HEK293 (cell line): ENCODE results near the gene ASPDH.

Experiments
- CTCF ChIP-seq: fragments of 450-650 bp; formaldehyde crosslinking; IDR thresholded peaks from 2 replicates; pipeline ENCODE4 v1.5.1; 2016; ENCODE audit warnings: missing biosample characterization, missing genetic modification characterization
- MEIS1 ChIP-seq: sonication (generic); formaldehyde crosslinking; IDR thresholded peaks from 2 replicates; pipeline ENCODE4 v1.8.1; 2022; ENCODE audit warnings: missing genetic modification reagents, mild to moderate bottlenecking, borderline replicate concordance
- PATZ1 ChIP-seq: fragments of 450-650 bp; formaldehyde crosslinking; IDR thresholded peaks from 2 replicates; pipeline ENCODE4 v1.5.1; 2016; ENCODE audit warnings: missing biosample characterization, missing genetic modification characterization
- ZNF146 ChIP-seq: fragments of 450-650 bp; formaldehyde crosslinking; IDR thresholded peaks from 2 replicates; pipeline ENCODE4 v1.5.1; 2016; ENCODE audit warnings: missing biosample characterization, missing genetic modification characterization
- TF ChIP-seq, protein P1 (sequence below): fragments of 450-650 bp; formaldehyde crosslinking; IDR thresholded peaks from 2 replicates; pipeline ENCODE4 v1.5.1; 2016; ENCODE audit warnings: missing biosample characterization, missing genetic modification characterization, borderline replicate concordance
- TF ChIP-seq, protein P2 (sequence below): fragments of 450-650 bp; formaldehyde crosslinking; IDR thresholded peaks from 2 replicates; pipeline ENCODE4 v1.5.1; 2016; ENCODE audit warnings: missing biosample characterization, missing genetic modification characterization
- TF ChIP-seq, protein P3 (sequence below): fragments of 450-650 bp; formaldehyde crosslinking; IDR thresholded peaks from 2 replicates; pipeline ENCODE4 v1.5.1; 2016; ENCODE audit warnings: missing biosample characterization, missing genetic modification characterization

- TF ChIP-seq, protein P1, sequence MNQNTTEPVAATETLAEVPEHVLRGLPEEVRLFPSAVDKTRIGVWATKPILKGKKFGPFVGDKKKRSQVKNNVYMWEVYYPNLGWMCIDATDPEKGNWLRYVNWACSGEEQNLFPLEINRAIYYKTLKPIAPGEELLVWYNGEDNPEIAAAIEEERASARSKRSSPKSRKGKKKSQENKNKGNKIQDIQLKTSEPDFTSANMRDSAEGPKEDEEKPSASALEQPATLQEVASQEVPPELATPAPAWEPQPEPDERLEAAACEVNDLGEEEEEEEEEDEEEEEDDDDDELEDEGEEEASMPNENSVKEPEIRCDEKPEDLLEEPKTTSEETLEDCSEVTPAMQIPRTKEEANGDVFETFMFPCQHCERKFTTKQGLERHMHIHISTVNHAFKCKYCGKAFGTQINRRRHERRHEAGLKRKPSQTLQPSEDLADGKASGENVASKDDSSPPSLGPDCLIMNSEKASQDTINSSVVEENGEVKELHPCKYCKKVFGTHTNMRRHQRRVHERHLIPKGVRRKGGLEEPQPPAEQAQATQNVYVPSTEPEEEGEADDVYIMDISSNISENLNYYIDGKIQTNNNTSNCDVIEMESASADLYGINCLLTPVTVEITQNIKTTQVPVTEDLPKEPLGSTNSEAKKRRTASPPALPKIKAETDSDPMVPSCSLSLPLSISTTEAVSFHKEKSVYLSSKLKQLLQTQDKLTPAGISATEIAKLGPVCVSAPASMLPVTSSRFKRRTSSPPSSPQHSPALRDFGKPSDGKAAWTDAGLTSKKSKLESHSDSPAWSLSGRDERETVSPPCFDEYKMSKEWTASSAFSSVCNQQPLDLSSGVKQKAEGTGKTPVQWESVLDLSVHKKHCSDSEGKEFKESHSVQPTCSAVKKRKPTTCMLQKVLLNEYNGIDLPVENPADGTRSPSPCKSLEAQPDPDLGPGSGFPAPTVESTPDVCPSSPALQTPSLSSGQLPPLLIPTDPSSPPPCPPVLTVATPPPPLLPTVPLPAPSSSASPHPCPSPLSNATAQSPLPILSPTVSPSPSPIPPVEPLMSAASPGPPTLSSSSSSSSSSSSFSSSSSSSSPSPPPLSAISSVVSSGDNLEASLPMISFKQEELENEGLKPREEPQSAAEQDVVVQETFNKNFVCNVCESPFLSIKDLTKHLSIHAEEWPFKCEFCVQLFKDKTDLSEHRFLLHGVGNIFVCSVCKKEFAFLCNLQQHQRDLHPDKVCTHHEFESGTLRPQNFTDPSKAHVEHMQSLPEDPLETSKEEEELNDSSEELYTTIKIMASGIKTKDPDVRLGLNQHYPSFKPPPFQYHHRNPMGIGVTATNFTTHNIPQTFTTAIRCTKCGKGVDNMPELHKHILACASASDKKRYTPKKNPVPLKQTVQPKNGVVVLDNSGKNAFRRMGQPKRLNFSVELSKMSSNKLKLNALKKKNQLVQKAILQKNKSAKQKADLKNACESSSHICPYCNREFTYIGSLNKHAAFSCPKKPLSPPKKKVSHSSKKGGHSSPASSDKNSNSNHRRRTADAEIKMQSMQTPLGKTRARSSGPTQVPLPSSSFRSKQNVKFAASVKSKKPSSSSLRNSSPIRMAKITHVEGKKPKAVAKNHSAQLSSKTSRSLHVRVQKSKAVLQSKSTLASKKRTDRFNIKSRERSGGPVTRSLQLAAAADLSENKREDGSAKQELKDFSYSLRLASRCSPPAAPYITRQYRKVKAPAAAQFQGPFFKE (tag by site-specific recombination), result no peak
- no peak for TF ChIP-seq CTCF (tag by site-specific recombination)
- TF ChIP-seq PATZ1 (tag by site-specific recombination), result no peak
- TF ChIP-seq MEIS1 (CRISPR knock-in tag), result no peak
- TF ChIP-seq, protein P2, sequence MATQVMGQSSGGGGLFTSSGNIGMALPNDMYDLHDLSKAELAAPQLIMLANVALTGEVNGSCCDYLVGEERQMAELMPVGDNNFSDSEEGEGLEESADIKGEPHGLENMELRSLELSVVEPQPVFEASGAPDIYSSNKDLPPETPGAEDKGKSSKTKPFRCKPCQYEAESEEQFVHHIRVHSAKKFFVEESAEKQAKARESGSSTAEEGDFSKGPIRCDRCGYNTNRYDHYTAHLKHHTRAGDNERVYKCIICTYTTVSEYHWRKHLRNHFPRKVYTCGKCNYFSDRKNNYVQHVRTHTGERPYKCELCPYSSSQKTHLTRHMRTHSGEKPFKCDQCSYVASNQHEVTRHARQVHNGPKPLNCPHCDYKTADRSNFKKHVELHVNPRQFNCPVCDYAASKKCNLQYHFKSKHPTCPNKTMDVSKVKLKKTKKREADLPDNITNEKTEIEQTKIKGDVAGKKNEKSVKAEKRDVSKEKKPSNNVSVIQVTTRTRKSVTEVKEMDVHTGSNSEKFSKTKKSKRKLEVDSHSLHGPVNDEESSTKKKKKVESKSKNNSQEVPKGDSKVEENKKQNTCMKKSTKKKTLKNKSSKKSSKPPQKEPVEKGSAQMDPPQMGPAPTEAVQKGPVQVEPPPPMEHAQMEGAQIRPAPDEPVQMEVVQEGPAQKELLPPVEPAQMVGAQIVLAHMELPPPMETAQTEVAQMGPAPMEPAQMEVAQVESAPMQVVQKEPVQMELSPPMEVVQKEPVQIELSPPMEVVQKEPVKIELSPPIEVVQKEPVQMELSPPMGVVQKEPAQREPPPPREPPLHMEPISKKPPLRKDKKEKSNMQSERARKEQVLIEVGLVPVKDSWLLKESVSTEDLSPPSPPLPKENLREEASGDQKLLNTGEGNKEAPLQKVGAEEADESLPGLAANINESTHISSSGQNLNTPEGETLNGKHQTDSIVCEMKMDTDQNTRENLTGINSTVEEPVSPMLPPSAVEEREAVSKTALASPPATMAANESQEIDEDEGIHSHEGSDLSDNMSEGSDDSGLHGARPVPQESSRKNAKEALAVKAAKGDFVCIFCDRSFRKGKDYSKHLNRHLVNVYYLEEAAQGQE (tag by site-specific recombination), result no peak
- TF ChIP-seq, protein P3, sequence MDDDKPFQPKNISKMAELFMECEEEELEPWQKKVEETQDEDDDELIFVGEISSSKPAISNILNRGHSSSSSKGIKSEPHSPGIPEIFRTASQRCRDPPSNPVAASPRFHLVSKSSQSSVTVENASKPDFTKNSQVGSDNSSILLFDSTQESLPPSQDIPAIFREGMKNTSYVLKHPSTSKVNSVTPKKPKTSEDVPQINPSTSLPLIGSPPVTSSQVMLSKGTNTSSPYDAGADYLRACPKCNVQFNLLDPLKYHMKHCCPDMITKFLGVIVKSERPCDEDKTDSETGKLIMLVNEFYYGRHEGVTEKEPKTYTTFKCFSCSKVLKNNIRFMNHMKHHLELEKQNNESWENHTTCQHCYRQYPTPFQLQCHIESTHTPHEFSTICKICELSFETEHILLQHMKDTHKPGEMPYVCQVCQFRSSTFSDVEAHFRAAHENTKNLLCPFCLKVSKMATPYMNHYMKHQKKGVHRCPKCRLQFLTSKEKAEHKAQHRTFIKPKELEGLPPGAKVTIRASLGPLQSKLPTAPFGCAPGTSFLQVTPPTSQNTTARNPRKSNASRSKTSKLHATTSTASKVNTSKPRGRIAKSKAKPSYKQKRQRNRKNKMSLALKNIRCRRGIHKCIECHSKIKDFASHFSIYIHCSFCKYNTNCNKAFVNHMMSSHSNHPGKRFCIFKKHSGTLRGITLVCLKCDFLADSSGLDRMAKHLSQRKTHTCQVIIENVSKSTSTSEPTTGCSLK (tag by site-specific recombination), result no peak
- TF ChIP-seq ZNF146 (tag by site-specific recombination), result no peak
Observed at GRCh38 chr19:50522881-50523280, 9.2 kb upstream of the ASPDH start.
